Prostate gland (tissue), 2 donors: ENCODE measurements around the gene SMAD9. TPM values are rescaled to one million over a fixed set of nuclear protein-coding genes. Genes with fewer than 3 reads are reported as not detected.

Experiments
- DNase-seq: peaks from one replicate; pipeline ENCODE4 v3.0.0-alpha.2; 2019; ENCODE audit warnings: low spot score
- H3K27ac ChIP-seq, 2 donors: fragments of 200-600 bp; sonication (generic); 2 replicates each; pipeline ENCODE4 v1.5.1; 2017 to 2019
- H3K27me3 ChIP-seq: fragments of 200-600 bp; sonication (generic); replicated peaks from 2 replicates; pipeline ENCODE4 v1.5.1; 2019; ENCODE audit not compliant: insufficient read depth
- H3K36me3 ChIP-seq, 2 donors: fragments of 200-600 bp; sonication (generic); 1 replicate in 1 of 2; 2 replicates in 1 of 2; pipeline versions ENCODE4 v1.5.1 to v1.8.1; 2017 to 2019
- H3K4me1 ChIP-seq: fragments of 200-600 bp; sonication (generic); replicated peaks from 2 replicates; pipeline ENCODE4 v1.5.1; 2019
- H3K4me3 ChIP-seq, 2 donors: fragments of 200-600 bp; sonication (generic); 2 replicates each; pipeline ENCODE4 v1.5.1; 2017 to 2019
- H3K9me3 ChIP-seq: fragments of 200-600 bp; sonication (generic); 2 replicates; pipeline ENCODE4 v1.5.1; 2017
- POLR2A ChIP-seq: fragments of 450-650 bp; IDR thresholded peaks from one replicate; pipeline ENCODE4 v1.6.1; 2016; ENCODE audit warnings: antibody characterized with exemption, mild to moderate bottlenecking
- POLR2AphosphoS5 ChIP-seq: sonication (generic); formaldehyde crosslinking; IDR thresholded peaks from one replicate; pipeline ENCODE4 v1.6.1; 2017; ENCODE audit warnings: antibody characterized with exemption
- WGBS: methylation state at CpG from one replicate; pipeline ENCODE4 v1.1.5; 2018; 5-methylcytosine and 5-hydroxymethylcytosine counted together
- intact Hi-C: fragments of 100-400 bp; cut with DNase I; formaldehyde crosslinking; loops from one replicate; pipeline ENCODE4 v1.14.2; 2022
- total RNA-seq, 2 donors: library from RNA; depleted of rRNA; stranded (reverse); fragments of >200 nt; gene quantifications; one replicate each; pipeline ENCODE4 v1.1.0, GENCODE V29; 2016
- TF ChIP-seq, protein P1 (sequence below), 4 experiments: fragments of 200-600 bp in 2 of 4; fragments of 450-650 bp in 2 of 4; sonication (generic) in 2 of 4; IDR thresholded peaks; 1 replicate in 3 of 4; 2 replicates in 1 of 4; pipeline ENCODE4 v1.5.1; 2016 to 2019; ENCODE audit warnings: antibody characterized with exemption in 4 of 4, mild to moderate bottlenecking in 2 of 4, moderate library complexity in 2 of 4

SMAD9 gene
- total RNA-seq, 2 donors from 2014 or later = 25.1 to 30.7 TPM

DNA sequence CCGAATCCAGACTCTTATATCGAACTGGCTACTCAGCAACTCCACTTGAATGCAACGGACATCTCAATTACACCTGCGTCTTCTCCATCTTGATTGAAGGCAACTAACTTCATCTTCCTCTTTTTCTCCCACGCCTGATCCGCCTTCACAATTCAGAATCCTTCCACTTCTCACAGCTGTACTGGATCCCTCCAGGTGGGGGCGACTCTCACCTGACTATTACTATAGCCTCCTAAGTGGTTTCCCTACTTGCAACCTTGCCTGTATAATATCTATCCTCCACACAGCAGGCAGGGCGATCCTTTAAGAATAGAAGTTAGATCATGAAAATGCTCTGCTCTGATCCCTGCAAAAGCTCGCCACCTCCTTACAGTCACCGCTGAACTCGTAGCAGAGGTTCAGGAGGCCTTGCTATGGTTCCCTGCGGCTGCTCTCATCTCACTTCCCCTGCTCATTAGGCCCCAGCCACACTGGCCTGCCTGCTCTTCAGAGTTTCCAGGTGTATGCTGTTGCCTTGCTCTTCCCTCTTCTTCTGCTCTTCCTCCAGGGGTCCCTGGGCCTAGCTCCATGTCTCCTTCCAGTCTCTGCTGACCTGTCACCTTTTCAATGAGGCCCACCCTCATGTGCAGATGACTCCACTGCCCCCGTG, 69.1 kb downstream of the SMAD9 start:
- no peak overlapping the region for H3K27ac ChIP-seq
- no peak overlapping the region for H3K4me3 ChIP-seq
- TF ChIP-seq, protein P1, sequence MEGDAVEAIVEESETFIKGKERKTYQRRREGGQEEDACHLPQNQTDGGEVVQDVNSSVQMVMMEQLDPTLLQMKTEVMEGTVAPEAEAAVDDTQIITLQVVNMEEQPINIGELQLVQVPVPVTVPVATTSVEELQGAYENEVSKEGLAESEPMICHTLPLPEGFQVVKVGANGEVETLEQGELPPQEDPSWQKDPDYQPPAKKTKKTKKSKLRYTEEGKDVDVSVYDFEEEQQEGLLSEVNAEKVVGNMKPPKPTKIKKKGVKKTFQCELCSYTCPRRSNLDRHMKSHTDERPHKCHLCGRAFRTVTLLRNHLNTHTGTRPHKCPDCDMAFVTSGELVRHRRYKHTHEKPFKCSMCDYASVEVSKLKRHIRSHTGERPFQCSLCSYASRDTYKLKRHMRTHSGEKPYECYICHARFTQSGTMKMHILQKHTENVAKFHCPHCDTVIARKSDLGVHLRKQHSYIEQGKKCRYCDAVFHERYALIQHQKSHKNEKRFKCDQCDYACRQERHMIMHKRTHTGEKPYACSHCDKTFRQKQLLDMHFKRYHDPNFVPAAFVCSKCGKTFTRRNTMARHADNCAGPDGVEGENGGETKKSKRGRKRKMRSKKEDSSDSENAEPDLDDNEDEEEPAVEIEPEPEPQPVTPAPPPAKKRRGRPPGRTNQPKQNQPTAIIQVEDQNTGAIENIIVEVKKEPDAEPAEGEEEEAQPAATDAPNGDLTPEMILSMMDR (IDR thresholded peaks at IDR 0.05) = no peak
- TF ChIP-seq POLR2AphosphoS5 (no peak), POLR2A (no peak)
- no peaks in the 10 kb centered on the region for H3K9me3 ChIP-seq
- H3K27me3 ChIP-seq = no peaks in the 10 kb centered on the region
- H3K4me1 ChIP-seq = no peaks in the 10 kb centered on the region
- H3K36me3 ChIP-seq = no peaks in the 10 kb centered on the region
- 88% methylated on average over 13 of the region's 13 CpGs for WGBS
- no peak for DNase-seq
- intact Hi-C loops = no loop called here

DNA sequence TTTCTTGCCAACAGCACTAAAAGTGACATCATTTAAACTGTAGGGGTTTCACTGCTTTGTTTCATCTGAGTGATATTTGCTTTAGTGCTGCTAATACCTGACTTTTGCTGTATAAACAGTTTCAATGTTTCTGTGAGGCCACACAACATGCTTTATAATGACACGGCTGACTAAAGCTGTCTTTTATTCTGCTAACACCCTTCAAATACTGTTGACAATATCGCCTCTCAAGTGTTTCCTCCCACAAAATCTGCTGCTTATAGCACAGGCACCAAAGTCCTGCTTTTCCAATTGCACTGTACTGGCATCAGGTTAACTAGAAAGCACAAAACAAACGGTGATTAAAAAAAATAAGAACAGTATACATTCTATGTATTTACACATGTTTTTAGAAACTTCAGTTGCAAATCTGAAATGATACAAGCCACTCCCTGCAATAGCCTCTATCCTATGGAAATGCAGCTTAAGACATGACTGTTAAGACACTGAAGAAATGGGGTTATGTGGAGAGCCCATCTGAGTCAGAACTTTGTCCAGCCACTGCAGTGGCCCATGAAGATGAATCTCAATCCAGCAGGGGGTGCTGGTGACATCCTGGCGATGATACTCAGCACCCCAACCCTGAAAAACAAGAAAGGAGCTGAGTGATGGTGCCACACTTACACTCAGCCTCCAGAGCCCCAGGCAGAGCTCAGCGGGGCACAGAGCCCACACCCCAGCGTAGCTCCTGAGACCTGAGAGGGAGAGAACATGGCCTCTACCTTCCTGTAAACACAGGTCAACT, 71.6 kb downstream of the SMAD9 start:
- Histone ChIP-seq H3K9me3 (no peaks in the 10 kb centered on the region), H3K27ac (peak overlapping the region; percentile 16 to 47), H3K4me1 (no peaks in the 10 kb centered on the region), H3K27me3 (no peaks in the 10 kb centered on the region), H3K4me3 (no peak overlapping the region), H3K36me3 (no peaks in the 10 kb centered on the region)
- TF ChIP-seq POLR2A = no peak
- no peak for TF ChIP-seq POLR2AphosphoS5
- TF ChIP-seq, protein P1 (IDR thresholded peaks at IDR 0.05) = no peak
- intact Hi-C loops = no loop called here
- 62% methylated on average over 6 of the region's 6 CpGs for WGBS
- DNase-seq = no peak

DNA sequence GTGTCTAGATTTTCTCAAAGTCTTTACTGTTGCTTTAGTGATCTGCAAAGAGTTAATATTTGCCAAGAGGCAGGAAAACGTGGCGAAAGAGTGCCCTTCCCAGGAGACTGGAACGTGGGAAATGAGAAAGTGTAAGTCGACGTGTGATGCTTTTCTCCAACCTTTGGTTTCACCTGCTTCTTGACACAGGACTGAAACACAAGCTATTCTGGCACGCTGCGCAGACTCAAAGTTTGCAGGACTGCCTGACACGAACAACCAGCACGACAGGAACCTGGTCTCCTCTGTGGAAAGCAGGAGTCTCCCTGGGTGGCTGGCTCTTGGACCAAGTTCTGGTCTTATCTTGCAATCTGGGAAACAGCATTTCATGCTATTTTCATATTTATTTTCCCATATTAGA, 72.4 kb downstream of the SMAD9 start:
- Histone ChIP-seq H3K27ac (peak overlapping the region in 1 of 2 donors; percentile 16), H3K9me3 (no peaks in the 10 kb centered on the region), H3K36me3 (no peaks in the 10 kb centered on the region), H3K27me3 (no peaks in the 10 kb centered on the region), H3K4me3 (no peak overlapping the region), H3K4me1 (no peaks in the 10 kb centered on the region)
- no peak for TF ChIP-seq POLR2A
- TF ChIP-seq POLR2AphosphoS5 = no peak
- TF ChIP-seq, protein P1 (IDR thresholded peaks at IDR 0.05) = no peak
- WGBS = 37% methylated on average over 9 of the region's 9 CpGs
- peak; percentile 47 for DNase-seq
- intact Hi-C loops = no loop called here

DNA sequence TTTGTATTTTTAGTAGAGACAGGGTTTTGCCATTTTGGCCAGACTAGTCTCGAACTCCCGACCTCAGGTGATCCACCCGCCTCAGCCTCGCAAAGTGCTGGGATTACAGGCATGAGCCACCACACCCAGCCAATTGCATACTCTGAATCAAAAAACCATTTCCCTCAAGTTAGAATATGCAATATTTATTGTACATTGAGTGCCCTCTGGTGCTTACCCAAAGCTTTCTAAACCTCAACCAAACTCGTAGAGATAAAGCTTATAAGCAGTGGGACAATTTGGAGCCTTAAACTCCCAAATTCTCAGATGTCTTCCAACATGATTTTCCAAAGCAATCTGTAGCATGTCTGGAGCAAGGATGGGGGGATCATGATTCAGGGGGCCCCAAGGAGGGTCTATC, 78.6 kb downstream of the SMAD9 start:
- no peak for TF ChIP-seq POLR2AphosphoS5
- no peak for TF ChIP-seq POLR2A
- TF ChIP-seq, protein P1 (IDR thresholded peaks at IDR 0.05) = no peak
- no peaks in the 10 kb centered on the region for H3K27me3 ChIP-seq
- intact Hi-C loops = no loop called here
- WGBS = 82% methylated on average over 5 of the region's 5 CpGs
- no peak overlapping the region for H3K27ac ChIP-seq
- H3K9me3 ChIP-seq = no peaks in the 10 kb centered on the region
- DNase-seq = no peak
- no peaks in the 10 kb centered on the region for H3K4me1 ChIP-seq
- no peak overlapping the region for H3K4me3 ChIP-seq
- no peaks in the 10 kb centered on the region for H3K36me3 ChIP-seq
